Hypothalamus (tissue), 51 donors: ENCODE data around the gene USP7.
A peak's percentile ranks its signal among the peaks of the same experiment; 100 is the strongest.
"Not testable (repeated sequence)": the region's sequence is repeated elsewhere in the genome, so short reads cannot be mapped to it uniquely, and the experiment has no call there.

Source experiments
- DNase-seq, 51 donors: peaks; one replicate each; lab custom pipeline; 2025; lab: John Stamatoyannopoulos, UW

USP7 gene

DNA sequence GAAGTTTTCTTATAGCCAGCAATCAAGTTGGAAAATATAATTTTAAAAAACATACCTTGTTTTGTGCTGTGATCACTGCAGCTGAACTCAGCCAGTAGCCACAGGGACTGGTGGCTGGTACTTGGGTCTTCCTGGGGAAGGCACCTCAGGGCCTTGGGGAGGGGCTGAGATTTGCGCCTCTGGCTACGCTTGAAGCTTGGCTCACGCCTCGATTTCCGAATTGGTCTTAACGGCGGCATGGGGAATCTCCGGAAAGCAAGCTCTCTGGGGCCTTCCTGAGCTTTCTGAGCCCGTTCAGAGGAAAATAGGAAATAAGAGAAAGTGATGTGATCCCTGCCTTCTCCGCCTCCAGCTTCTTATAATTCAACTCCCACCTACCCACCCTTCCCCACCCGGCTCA is 11.3 kb upstream of the USP7 start:
- no peak for DNase-seq

DNA sequence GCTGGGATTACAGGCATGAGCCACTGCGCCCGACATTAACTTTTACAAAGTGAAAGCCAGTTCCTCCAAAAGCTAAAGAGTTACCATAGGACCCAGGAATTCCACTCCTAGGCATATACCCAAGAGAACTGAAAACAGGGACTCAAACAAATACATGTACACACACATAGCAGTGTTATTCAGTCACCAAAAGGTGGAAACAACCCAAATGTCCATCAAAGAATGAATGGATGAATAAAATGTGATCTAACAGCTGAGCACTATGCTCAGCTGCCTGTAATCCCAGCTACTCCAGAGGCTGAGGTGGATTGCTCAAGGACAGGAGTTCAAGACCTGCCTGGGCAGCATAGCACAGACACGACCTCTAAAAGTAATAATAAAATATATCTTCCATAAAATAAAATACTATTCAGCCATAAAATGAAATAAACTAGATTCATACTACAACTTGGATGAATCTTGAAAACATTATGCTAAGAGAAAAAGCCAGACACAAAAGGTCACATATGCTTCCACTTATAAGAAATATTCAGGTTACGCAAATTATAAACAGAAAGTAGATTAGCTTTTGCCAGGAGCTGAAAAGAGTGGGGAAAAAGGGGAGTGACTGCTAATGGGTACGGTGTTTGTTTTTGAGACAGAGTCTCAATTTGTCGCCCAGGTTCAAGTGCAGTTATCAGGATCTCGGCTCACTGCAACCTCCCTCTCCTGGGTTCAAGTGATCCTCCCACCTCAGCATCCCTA is 9.3 kb upstream of the USP7 start:
- no peak for DNase-seq

DNA sequence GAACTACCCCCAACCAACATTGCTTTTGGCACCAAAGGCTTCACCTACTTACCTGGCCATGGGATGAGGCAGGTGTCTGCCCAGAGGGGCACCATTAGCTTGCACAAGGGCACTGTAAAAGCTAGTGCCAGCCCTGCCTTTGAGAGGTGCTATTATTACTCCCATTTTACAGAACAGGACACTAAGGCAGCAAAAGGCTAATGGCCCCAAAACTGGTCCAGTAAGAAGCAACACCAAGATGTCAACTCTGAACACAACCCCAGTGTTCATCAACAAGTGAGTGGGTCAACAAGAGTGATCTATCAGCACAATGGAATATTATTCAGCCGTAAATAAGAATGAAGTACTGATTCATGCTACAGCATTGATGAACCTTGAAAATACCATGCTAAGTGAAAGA is 7.7 kb upstream of the USP7 start:
- no peak for DNase-seq

DNA sequence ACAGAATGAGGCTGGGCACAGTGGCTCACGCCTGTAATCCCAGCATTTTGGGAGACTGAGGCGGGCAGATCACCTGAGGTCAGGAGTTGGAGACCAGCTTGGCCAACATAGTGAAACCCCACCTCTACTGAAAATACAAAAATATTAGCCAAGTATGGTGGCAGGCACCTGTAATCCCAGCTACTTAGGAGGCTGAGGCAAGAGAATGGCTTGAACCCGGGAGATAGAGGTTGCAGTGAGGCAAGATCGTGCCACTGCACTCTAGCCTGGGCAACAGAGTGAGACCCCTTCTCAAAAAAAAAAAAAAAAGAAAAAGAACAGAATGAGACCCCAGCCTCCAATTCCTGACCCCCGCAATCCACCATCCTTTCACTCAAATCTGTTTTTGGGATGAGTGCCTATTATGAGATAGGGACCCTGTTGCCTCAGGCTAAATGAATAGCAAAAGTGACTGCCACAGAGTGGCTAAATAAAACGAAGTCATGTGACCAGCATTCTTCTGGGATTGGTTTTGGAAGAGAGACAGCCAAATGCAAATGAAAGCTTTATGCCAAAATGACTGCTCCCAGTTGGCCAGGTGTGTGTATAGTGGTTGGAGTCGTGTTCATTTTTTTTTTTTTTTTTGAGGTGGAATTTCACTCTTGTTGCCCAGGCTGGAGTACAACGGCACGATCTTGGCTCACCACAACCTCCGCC is 5.6 kb upstream of the USP7 start:
- not testable (repeated sequence) for DNase-seq

DNA sequence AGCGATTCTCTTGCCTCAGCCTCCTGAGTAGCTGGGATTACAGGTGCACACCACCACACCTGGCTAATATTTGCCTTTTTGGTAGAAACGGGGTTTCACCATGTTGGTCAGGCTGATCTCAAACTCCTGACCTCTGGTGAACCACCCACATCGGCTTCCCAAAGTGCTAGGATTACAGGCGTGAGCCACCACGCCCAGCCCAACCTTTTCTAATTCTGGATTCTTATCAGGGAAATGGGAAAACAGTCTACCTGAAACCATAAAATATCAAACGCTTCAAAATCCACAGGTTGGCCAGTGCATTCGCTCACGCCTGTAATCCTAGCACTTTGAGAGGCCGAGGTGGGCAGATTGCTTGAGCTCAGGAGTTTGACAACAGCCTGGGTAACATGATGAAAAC is 4.3 kb upstream of the USP7 start:
- DNase-seq: not testable (repeated sequence)

DNA sequence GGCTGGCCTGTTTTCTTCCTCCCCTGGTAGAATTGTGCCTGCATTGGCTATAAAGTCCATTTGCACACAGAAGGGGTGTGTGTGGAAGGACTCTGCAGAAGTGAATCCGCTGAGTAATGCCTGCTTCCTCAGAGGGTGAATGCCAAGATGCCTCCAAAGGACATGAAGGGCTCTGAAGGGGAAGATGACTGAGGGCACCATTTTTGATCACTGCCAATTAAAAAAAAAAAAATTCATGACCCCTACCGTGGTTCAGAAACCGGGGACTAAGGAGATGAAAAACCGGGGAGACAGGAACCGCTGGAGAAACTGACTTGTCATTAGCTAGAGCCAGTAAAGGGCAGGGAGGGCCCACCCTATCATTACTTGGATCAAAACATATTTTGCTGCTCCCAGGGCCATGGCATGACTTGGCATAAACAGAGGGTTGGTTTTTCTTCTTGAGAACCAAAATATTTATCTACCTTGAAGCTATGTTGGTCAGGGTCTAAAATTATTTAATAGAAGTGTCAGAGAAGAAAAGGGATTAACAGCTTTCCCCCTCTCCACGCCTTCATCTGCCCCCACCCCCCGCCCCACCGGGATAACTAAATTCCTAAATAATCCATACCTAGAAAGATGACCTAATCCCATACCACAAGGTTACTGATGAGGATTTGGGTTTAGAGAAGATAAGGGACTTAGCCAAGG is 3.6 kb upstream of the USP7 start:
- DNase-seq: peak in 7 of 51 donors; percentile 2 to 28 (median 11)

DNA sequence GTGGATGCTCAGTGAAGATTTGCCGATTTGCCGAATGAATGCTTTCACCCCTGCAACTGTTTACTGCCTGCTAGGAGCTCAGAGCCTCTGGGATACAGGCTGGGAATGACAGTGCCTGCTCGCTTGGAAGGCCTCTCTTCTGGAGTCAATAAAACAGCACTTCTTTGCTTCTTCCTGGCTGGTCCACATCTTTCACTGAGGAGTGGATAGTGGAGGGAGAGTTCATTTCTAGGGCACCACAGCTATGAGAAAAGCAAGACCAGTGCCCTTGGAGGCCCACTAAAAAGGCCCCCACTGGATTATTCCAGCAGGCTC is 3.1 kb upstream of the USP7 start:
- DNase-seq: peak in 2 of 51 donors; percentile 9 to 19

DNA sequence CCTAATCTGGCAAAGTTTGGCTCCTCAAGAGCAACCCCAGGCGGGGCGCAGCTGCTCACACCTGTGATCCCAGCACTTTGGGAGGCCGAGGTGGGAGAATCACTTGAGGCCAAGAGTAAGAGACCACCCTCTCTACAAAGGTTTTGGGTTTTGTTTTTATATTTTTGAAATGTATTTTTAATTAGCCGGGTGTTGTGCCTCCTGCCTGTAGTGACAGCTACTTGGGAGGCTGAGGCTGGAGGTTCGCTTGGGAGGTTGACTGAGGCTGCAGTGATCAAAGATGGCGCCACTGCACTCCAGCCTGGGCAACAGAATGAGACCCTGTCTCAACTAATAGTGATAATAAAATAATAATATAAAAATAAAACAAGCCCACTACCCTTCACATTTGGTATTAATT is 756 bp upstream of the USP7 start:
- DNase-seq: no peak

DNA sequence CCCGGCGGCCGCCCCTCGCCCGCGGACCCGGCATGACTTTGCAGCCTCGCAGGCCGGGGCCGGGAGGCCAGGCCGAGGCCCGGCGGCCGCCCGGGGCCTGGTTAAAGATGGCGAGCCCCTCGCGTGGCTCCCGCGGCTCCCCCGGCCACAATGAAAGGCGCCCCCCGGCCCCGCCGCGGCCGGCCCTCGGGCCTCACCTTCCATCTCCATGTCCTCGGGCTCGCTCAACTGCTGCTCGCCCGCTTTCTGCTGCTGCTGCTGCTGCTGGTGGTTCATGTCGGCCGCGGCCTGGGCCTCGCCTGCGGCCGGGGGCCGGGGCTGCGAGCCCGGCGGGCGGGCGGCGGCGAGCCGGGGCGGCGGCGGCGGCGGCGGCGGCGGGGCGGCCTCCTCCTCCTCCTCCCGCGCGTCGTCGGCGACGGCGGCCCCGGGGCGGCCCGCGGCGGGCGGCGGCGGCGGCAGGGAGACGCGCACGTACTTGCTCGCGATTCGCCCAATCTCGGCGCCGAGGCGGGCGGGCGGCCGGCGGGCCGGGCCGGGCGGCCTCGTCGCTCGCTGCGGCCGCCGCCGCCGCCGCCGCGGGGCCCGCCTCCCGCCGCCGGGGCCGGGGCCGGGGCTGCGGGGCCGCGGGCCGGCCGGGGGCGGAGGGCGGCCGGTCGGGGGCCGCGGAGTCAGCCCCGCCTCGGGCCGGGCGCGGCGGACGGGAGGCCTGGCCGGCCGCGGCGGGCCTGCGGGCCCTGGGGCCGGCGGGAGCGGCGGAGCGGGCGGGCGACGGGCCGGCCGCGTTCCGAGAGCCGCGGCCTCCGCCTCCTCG is 491 bp downstream of the USP7 start:
- DNase-seq: peak in 1 of 51 donors; percentile 17

DNA sequence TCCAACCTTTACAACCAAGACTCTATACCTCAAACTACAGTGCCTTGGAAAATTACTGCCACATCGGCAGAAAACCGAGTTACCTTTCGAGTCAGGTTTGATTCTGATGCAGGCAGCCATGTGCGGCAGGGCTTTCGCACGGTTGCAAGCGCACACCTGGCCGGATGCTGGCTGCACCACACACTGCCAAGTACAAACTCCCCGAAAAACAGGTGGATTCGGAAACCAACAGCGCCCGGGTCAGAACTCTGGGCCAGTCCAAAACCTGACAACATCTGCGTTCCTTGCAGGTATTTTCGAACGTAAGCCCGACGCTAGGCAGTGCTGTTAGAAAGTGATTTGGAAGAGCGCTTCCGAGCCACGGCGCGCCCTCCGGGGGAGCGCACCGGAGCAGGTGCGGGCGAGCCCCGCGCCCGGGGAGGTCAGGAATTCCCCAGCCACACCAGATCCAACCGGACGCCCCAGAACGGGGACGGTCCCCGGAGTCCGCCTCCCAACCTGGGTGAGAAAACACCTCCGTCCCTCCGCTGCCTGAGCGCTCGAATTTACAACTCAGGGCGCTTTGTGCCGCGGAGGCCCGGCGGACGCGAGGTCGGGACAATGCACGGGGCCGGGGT is 1.2 kb downstream of the USP7 start:
- peak in 4 of 51 donors; percentile 11 to 21 (median 18) for DNase-seq

DNA sequence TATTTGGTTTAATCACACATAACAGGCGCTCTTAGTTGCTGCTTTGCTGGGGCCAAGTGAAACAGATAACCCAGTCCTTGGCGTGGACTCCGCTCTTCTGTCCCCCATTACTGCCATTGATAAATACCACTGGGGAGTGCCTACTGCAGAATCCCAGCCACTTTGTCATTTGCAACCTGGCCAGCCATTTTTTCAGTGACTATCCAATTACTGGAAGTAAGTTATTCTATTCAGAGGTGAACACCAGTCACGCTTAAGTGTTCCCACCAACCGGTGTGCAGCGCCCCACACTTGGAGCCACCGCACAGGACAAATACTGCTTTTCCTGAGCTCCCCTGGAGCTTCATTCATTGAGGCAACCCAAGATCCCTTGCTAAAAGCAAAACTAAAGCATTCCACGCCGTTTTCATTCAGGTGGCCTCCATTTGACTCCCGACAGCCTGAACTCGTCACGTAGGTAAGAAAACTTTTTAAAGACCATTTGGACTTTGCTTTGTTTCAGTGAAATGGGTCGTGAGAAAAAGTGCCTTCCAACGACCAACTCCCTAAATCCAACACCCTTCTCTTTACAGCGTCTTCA is 1.8 kb downstream of the USP7 start:
- DNase-seq: no peak

DNA sequence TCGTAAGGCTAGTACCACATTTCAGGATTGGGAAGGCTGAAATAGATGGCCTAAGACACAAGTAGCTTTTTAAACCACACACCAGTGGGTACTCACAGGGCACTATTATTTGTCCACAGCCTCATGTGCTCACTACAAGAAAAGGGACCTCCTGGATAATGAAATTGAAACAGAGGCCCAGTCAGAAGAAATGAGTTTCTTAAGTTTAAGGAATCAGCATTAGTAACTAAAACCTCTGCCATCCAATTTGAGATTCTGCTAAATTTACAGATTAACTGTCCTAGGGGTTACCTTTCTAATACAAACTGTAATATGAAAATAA is 3.0 kb downstream of the USP7 start:
- no peak for DNase-seq

DNA sequence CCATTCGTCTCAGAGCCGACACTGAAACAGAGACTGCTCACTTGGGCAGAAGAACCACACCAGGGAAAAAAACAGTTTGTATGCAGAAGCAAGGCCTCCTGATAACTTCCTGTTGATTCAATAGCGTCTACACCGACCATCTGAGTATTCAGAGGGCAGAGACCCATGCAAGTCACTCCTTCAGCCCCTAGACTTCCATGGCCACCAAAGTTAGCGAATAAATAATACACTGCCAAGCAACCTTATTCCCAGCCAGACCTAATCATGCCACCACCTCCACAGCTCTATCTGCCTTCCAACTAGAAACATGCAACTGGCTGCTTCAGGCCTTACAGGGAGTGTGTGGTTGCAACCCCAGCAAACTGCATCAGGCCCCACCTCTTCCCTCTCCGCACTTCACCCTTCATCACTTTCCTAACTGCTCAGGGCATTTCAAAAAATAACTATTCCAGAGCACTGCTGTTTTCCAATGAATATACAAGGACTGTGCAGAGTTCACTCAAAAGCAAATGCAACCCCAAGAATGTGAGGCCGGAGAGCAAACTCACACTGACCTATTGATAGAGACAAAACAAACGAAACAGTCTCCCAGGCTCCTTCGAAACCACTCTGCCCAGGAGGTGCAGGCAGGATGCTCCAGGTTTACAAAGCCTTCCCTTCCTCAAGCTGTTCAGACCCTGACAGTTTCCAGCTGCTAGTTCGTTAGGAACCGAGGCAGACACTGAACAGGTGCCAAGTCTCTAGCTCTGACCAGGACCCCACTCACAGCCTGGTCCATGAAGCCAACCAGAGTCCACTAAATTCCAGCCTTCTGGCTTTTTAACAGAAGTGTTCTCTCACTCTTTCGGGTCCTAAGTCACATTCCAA is 3.6 kb downstream of the USP7 start:
- DNase-seq: peak in 1 of 51 donors; percentile 11

DNA sequence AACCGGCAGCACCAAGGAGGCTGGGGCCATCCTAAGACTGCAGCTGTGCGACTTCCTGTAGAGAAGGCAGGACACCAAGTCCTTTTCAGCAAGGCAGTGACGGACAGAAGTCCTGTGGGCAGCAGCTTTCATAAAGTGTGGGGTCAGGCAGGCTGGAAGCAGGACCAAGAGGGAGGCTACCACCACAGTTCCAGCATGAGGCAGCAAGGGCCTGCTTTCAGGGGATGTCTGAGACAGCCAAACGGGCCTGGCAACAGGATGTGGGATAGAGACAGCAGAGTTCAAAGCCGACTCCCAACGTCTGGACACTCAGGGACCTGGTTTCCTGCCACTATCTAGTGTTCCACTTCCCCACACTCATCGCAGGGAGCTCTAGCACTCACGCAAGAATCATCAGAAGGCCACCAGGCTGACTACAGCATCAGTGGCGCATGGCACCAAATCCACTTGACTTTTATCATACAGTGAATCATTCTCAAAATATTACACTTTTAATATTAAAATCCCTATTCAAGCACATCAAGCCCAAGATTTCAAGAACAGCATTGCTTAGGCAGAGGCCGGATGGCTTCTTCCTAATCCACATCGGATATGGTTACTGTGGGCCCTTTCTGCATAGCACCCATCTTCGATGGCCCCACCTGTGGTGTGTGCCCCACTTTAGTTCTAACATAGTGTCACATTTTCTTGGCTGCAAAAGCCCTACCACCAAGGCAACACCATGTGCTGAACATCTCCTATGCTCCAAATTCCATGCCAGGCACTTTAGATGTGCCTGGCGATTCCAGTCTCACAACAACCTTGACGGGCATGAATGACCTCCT is 5.2 kb downstream of the USP7 start:
- peak in 8 of 51 donors; percentile 6 to 26 (median 15) for DNase-seq

DNA sequence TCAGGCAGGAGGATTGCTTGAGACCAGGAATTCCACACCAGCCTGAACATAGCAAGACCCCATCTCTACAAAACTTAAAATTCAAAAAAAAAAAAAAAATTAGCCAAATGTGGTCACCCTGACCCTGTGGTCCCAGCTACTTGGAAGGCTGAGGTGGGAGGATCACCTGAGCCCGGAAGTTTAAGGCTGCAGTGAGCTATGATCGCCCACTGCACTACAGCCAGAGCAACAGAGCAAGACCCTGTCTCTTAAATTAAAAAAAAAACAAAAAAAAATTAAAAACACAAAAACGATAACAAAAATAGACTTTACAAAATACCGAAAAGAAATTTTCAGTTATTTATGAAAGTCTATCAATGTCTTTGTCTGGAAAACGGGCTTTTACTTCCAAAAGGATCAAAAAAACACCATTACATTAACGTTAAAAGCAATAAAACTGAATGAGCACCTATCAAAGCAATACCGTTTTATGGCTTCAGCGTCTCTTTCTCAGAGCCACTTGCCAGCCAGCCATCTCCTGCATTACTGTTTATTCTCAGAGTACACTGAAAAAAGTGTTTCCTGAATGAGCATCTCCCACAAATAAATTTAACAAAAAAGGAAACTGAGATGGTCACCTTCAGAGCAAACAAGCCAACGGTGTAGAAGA is 6.1 kb downstream of the USP7 start:
- DNase-seq: no peak

DNA sequence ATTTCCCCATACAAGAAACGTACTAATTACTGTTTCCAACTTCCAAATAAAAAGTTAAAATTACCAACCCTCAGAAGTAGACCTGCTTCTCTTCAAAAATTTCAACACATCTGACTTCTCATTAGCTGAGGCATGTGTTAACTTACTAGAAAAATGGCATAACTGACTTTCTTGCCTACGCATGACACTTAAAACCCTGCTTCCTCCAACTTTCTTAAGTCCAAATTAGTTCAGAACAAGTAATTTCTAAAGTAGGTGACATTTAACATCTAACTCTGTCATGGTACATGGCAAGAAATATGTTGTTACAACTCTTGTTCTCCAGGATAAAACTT is 6.7 kb downstream of the USP7 start:
- no peak for DNase-seq

DNA sequence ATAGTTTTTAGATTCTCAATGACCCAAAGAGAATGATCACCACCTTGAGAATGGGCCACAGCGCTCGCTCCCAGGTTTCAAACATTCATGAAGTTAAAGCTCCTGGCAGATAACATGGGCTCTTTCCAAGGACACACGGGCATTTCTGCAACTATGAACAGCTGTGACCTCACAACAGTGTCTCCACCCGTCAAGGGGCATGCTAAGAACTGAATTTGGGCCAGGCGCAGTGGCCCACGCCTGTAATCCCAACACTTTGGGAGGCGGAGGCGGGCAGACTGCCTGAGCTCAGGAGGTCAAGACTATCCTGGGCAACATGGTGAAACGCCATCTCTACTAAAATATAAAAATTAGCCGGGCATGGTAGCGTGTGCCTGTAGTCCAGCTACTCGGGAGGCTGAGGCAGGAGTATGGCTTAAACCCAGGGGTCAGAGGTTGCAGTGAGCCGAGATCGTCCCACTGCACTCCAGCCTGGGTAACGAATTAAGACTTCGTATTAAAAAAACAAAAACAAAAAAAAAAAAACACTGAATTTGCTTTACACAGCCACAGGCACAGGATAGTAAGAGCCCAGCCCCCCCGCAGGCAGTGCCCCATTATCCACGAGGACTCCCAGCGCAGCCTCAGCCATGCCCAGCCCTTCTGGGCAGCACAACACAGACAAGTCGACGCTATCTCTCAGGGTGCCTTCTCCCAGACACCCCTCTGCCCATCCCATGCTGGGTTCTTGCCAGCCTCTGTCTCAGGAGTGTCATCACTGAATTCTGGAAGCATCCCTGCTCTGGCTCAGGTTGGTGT is 7.2 kb downstream of the USP7 start:
- no peak for DNase-seq
